Gastrocnemius medialis (tissue), 4 donors: ENCODE data around the gene NRG2.

Source experiments
- CTCF ChIP-seq, 5 experiments: fragments of 450-650 bp in 3 of 5; fragments of 200-600 bp in 2 of 5; sonication (generic) in 2 of 5; IDR thresholded peaks in 4 of 5; conservative IDR thresholded peaks in 1 of 5; 1 replicate in 4 of 5; 2 replicates in 1 of 5; pipeline ENCODE4 v1.5.1; 2016 to 2019; ENCODE audit warnings: antibody characterized with exemption in 5 of 5, mild to moderate bottlenecking in 3 of 5, moderate library complexity in 3 of 5
- POLR2A ChIP-seq, 2 donors: fragments of 450-650 bp; IDR thresholded peaks; one replicate each; pipeline ENCODE4 v1.6.1; 2017; ENCODE audit warnings: antibody characterized with exemption in 2 of 2, mild to moderate bottlenecking in 2 of 2, moderate library complexity in 2 of 2

GRCh38 chr5:139947727-139948126 is 95.4 kb downstream of the NRG2 start:
- TF ChIP-seq CTCF (IDR thresholded peaks at IDR 0.05 in 4 of 5, conservative IDR thresholded peaks at IDR 0.05 in 1 of 5) (no peak), POLR2A (IDR thresholded peaks at IDR 0.05) (no peak)
